Measurements from ENCODE around the gene ATG9A. TPM values are rescaled to one million over a fixed set of nuclear protein-coding genes. Genes with fewer than 3 reads are reported as not detected.

ATG9A gene
- total and polyA plus RNA-seq, 2 of the 8 experiments (the other 6 are each of a cell fraction or from before 2014, with no cell fraction given), result 43.6 to 66.8 TPM

- peaks cover 0 to 12% (median 6%) of the 10 kb centered on the region in 4 experiments; a peak in 3 of 7 replicates for H3K4me1 ChIP-seq (replicated peaks in 1 of 4; ENCODE audit: control insufficient read depth in 3 of 4, insufficient read depth in 4 of 4, low read length in 3 of 4)
- no peaks in the 10 kb centered on the region; a peak in 2 of 7 replicates for H3K27me3 ChIP-seq (replicated peaks in 1 of 4; ENCODE audit: control insufficient read depth in 3 of 4, extremely low read depth in 1 of 4, insufficient read depth in 3 of 4, low read length in 3 of 4)
- no peaks in the 10 kb centered on the region for H3K9me3 ChIP-seq (ENCODE audit: insufficient read depth in 2 of 2, low read depth in 1 of 2, low read length in 1 of 2)
- no peak overlapping the region for H4K91ac ChIP-seq (replicated peaks; ENCODE audit: insufficient read length, low read length)
- no peak overlapping the region for H2BK120ac ChIP-seq (replicated peaks; ENCODE audit: low read depth, low read length)
- no peak overlapping the region for H3K9ac ChIP-seq (replicated peaks in 1 of 4; ENCODE audit: extremely low read depth in 1 of 4, low read depth in 3 of 4, low read length in 3 of 4)
- no peak overlapping the region for H3K4ac ChIP-seq (replicated peaks; ENCODE audit: insufficient read length, low read depth, low read length)
- FAIRE-seq (no peak), DNase-seq (ENCODE audit: low read depth in 1 of 2, low spot score in 2 of 2) (no peak)
- H4K5ac ChIP-seq (ENCODE audit: insufficient read length, low read depth, low read length), result no peak overlapping the region
- H4K20me1 ChIP-seq (replicated peaks in 1 of 2; ENCODE audit: control insufficient read depth in 1 of 2, insufficient read depth in 2 of 2, low read length in 2 of 2), result peaks cover 0 to 7% of the 10 kb centered on the region in 2 experiments
- ChIA-PET CTCF (ENCODE audit: partially characterized antibody) (interaction anchor here (0.6 to 2.2 kb wide), 3 partner anchors 46 to 317 kb away, joined by 3 to 8 read pairs (median 4); no protein-coding TSS in a partner anchor), POLR2A (ENCODE audit: partially characterized antibody) (interaction anchor here (1.1 to 14.0 kb wide), 6 partner anchors 9 to 45 kb away, joined by 3 to 190 read pairs (median 34); partner anchors contain the start of genes ANKZF1, ATG9A, GLB1L and STK16)
- peaks cover 14% of the 10 kb centered on the region for H3K23me2 ChIP-seq (ENCODE audit: low read depth, low read length)
- H2BK15ac ChIP-seq (ENCODE audit: low read length), result no peak overlapping the region
- H3K36me3 ChIP-seq (ENCODE audit: control insufficient read depth in 2 of 4, insufficient read depth in 4 of 4, low read length in 3 of 4), result peaks cover 10 to 47% (median 40%) of the 10 kb centered on the region in 4 experiments; a peak in 6 of 8 replicates
- H3K4me3 ChIP-seq (ENCODE audit: extremely low read depth in 1 of 4, insufficient read depth in 2 of 4, low read depth in 3 of 4, low read length in 4 of 4), result no peak overlapping the region
- no peak overlapping the region for H2BK12ac ChIP-seq (ENCODE audit: low read depth, low read length)
- H4K8ac ChIP-seq (ENCODE audit: extremely low read depth, insufficient read depth, low read length), result no peak overlapping the region; the same call in 1 of the 2 replicates
- no peak overlapping the region for H3K27ac ChIP-seq (ENCODE audit: low read depth, low read length)
- H3K79me2 ChIP-seq (ENCODE audit: control insufficient read depth in 1 of 2, insufficient read depth in 2 of 2, low read length in 2 of 2), result no peaks in the 10 kb centered on the region
- no peaks in the 10 kb centered on the region; the same call in 1 of the 2 replicates for H3K79me1 ChIP-seq (ENCODE audit: low read depth, low read length)
- WGBS, 2 experiments (ENCODE audit: extremely low coverage in 1 of 2, insufficient coverage in 1 of 2, insufficient read length in 1 of 2, insufficient replicate concordance in 2 of 2, low coverage in 1 of 2, low lambda C conversion rate in 2 of 2, missing lambda C conversion rate in 1 of 2), result 87% methylated on average over 15 of the region's 19 CpGs; no CpG with 5 or more reads in 1 of the 2 experiments
- H2BK20ac ChIP-seq (ENCODE audit: low read length), result no peak overlapping the region
- H2AK5ac ChIP-seq (ENCODE audit: low read depth, low read length), result no peak overlapping the region
- H3K18ac ChIP-seq (ENCODE audit: extremely low read depth, low read length), result no peak overlapping the region
- H3K14ac ChIP-seq (ENCODE audit: insufficient read length), result no peak overlapping the region
- no peak overlapping the region for H3K4me2 ChIP-seq (ENCODE audit: insufficient read depth in 1 of 2, low read depth in 2 of 2, low read length in 2 of 2)
- H3K56ac ChIP-seq (replicated peaks; ENCODE audit: insufficient read length, low read depth, low read length), result no peak overlapping the region
- no peak overlapping the region for H2BK5ac ChIP-seq (ENCODE audit: low read depth, low read length)
- H2AFZ ChIP-seq (ENCODE audit: low read length), result no peak overlapping the region
- H3K23ac ChIP-seq (ENCODE audit: insufficient read length), result no peak overlapping the region
- TF ChIP-seq HDAC6 (IDR thresholded peaks at IDR 0.05; ENCODE audit: low read depth, low read length) (no peak), TAF7 (optimal IDR thresholded peaks at IDR 0.05; ENCODE audit: borderline replicate concordance, low read depth, low read length) (no peak), CTBP2 (IDR thresholded peaks at IDR 0.05; ENCODE audit: borderline replicate concordance, insufficient read depth, insufficient read length, low read length) (no peak), RAD21 (IDR thresholded peaks at IDR 0.05 in 1 of 2, conservative IDR thresholded peaks at IDR 0.05 in 1 of 2; ENCODE audit: low read depth in 2 of 2, low read length in 2 of 2) (no peak), FOSL1 (IDR thresholded peaks at IDR 0.05; ENCODE audit: insufficient read depth, low read depth, low read length) (no peak), SIX5 (IDR thresholded peaks at IDR 0.05; ENCODE audit: low read depth, low read length) (no peak)
- TF ChIP-seq, protein P1, sequence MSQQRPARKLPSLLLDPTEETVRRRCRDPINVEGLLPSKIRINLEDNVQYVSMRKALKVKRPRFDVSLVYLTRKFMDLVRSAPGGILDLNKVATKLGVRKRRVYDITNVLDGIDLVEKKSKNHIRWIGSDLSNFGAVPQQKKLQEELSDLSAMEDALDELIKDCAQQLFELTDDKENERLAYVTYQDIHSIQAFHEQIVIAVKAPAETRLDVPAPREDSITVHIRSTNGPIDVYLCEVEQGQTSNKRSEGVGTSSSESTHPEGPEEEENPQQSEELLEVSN (IDR thresholded peaks at IDR 0.05), result no peak
- TF ChIP-seq, protein P2, sequence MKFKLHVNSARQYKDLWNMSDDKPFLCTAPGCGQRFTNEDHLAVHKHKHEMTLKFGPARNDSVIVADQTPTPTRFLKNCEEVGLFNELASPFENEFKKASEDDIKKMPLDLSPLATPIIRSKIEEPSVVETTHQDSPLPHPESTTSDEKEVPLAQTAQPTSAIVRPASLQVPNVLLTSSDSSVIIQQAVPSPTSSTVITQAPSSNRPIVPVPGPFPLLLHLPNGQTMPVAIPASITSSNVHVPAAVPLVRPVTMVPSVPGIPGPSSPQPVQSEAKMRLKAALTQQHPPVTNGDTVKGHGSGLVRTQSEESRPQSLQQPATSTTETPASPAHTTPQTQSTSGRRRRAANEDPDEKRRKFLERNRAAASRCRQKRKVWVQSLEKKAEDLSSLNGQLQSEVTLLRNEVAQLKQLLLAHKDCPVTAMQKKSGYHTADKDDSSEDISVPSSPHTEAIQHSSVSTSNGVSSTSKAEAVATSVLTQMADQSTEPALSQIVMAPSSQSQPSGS (IDR thresholded peaks at IDR 0.05; ENCODE audit: low read length), result no peak
These were observed 8.6 kb downstream of the ATG9A start for GRCh38 chr2:219220652-219221402.
